HG03025 (cell line): ENCODE results near the gene BHLHE40.
A peak's percentile ranks its signal among the peaks of the same experiment; 100 is the strongest.

Experiments
- ATAC-seq: cut with Tn5 transposase; IDR thresholded peaks from one replicate; pipeline ENCODE4 v1.9.1; 2021; ENCODE audit warnings: mild to moderate bottlenecking, moderate library complexity; ENCODE audit not compliant: unreplicated experiment, low FRiP score

Gene BHLHE40

GRCh38 chr3:4996771-4997291 lies 17.6 kb downstream of the BHLHE40 start:
- ATAC-seq: no peak

DNA sequence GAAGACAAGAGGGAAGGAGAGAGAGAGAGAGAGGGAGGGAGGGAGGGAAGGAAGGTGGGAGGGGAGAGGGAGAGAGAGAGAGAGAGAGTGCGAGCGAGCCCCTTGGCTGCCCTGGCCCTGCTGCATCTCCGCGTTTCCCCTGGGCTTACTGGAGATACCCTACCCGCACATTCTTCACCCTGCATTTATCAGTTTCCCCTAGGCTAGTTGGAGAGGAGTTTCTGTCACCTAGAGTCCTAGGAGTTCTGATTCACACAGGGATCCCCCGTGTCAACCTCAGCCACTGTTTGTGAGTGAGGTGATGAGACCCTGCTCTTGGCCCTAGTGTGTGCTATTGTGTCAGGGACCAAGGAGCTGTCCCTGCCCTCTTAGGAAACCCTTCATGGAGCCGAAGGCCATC lies 18.7 kb downstream of the BHLHE40 start:
- no peak for ATAC-seq

- no peak for ATAC-seq
Measured at GRCh38 chr3:4999531-5000184, 20.4 kb downstream of the BHLHE40 start.

DNA sequence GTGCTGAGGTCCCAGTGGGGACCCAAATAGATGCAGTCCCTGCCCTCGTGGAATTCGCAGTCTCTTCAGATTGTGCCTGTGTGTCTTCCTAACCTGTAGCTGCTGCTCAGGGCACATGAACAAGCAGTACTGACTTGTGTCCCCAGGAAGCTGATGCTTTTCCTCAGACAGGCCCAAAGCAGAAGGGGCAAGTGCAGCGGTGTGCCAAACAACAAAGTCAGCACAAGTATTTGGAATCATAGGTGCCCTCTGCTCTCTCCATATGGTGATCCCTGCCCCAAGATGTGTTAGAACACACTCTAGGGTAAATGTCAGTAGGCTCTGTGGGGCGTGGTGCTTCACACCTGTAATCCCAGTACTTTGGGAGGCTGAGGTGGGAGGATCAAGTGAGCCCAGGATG lies 21.9 kb downstream of the BHLHE40 start:
- no peak for ATAC-seq

DNA sequence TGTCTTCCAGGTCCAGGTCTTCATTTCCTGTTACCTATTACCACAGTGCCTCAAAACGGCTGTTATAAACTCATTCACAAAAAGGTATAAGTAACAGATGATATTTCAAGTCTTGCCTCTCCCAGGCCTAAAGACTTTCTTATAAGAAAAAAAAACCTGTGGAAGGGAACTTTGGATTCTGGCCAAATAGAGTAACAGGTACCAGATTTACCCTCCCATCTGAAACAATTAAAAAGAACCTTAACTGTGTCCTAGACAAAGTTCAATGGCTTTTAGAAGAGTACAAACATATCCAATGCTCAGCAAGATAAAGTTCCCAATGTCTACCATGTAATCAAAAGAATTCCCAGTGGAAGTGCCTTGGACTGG lies 22.6 kb downstream of the BHLHE40 start:
- no peak for ATAC-seq

DNA sequence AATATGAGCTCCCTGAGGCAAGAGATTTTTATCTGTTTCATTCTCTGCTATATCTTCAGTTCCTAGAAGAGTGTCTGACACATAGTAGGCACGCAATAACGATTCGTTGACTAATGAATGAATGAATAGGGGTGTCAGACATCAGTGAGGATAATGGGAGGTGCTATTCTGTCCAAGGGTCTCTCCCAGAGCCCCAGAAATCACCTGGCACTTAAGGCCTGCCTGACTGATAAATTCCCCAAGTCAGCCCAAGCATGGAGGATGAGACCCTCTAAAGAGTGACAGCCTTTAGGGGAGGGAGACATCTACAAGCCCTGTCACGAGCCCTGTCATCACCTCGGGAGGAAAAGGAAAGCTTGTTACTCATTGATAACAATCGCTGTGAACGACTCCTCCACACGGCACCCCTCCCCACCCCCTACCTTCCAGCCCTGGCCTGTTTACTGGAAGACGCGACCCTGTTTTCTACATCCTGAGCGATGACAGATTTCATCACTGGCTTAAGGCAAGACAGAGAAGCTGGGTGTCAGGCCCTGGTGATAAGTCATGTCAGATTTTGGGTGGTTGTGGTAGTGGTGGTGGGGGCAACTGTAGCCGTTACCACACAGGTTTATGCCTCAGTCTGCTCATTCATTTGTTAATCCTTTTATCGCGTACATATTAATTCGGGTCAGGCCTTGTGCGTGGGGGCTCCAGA lies 23.1 kb downstream of the BHLHE40 start:
- no peak for ATAC-seq

GRCh38 chr3:5002871-5003247 lies 23.6 kb downstream of the BHLHE40 start:
- no peak for ATAC-seq

DNA sequence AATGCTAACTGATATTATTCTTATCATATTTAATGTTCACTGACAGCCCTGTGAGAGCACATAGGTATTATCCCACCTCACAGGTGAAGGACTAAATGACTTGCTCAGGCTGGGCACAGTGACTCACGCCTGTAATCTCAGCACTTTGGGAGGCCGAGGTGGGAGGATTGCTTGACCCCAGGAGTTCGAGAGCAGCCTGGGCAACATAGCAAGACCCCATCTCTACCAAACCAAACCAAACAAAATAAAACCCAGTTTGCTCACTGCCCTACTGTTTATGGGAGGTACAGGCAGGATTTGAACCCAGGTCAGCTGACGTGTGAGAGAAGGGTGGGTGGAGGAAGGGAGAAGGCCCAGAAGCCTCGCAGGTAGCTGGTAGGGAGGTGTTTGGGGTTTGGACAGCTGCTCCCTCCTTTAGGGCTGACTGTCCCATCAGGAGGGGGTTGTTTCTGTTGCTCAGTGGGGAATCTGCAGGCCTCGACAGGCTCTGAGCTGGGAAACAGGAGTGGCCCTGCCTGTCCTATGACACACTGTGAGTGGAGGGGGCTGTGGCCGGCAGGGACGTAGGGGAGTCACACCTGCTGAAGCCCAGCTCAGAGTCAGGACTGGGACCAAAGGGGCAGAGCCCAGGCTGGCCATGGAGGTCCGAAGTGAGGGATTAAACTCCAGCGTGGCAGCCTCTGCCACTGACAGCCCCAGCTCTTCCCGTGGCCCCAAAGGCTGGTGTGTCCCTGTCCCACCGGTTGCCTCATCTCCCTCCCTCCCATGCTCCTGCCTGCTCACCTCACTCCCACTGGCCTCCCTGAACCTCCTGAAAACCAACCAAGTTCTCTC lies 25.3 kb downstream of the BHLHE40 start:
- no peak for ATAC-seq

DNA sequence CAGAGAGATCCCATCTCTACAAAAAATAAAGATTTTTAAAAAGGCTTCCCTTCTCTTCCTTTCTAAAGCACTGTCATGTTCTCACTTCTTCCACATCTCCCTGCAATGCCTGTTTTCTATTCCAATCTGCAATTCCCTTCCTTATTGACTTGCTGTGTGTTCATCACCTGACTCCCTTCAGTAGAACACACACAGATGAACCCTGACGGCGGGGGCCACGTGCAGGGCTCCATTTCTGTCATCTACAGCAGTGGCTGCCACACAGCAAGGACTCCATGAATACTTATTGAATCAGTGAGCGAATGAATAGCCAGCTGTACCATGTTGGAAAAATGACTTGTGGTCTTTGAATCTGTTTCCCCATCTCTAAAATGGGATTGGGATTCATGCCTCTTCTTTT lies 26.1 kb downstream of the BHLHE40 start:
- no peak for ATAC-seq

DNA sequence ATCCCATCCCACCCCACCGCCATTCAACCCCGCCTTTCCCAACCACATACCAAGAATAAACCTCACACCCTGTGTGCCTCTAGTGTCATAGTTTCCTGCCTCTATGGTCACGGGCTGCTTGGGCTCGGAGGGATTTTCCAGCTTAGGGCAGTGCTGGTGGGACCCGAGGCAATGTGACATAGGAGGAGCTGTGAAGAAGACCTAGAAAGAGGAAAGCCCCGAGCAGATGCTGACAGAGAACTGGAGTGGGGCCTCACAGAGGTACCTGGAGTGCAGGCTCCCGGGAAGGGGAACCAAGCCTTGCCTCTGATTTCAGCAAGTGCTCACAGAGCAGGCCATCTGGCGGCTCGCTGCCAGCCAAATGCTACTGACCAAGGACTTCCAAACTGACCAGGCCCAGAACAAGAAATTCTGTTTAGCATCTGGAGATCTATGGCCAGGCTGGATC lies 27.5 kb downstream of the BHLHE40 start:
- peak; percentile 40 for ATAC-seq

- no peak for ATAC-seq
Measured at GRCh38 chr3:5007873-5008272, 28.6 kb downstream of the BHLHE40 start.

DNA sequence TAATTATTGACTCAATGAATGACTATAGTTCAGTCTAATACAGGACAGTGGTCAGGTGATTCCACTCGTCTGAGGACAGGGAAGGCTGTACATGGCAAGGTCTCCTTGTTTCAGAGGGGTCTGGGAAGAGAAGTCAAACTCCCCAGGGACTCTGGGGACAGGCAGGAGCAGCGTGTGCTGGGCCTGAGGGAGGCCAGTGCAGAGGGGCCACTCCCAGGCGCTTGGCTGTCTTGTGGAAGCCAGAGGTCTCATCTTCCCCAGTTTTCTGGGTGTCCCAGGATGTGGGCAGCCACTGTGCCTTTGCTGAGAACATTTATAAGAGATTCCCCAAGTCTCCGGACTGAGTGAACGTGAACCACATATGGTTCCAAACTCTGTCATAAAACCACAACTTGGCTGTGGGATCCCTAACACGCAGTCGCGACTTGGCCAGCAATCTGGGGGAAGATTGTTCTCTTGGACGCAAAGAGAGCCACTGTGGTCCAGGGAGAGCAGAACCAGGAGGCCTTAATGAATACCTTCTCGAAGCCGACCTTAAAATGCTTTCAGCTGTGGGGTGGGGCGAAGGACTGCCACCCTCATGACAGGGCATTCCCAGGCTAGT lies 30.4 kb downstream of the BHLHE40 start:
- no peak for ATAC-seq

DNA sequence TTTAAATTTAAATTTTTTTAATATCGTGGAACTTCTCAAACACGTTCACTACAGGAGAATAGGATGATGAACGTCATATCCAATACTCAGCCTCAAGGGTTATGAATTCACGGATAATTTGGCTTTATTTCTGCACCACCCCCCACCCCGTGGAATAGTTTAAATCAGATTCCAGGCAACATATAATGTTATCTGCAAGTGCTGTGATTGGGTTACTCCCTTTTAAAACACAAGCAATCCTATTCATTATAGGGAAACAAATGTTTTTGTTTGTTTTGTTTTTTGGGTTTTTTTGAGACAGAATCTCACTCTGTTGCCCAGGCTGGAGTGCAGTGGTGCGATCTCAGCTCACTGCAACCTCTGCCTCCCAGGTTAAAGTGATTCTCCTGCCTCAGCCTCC lies 30.9 kb downstream of the BHLHE40 start:
- ATAC-seq: no peak

DNA sequence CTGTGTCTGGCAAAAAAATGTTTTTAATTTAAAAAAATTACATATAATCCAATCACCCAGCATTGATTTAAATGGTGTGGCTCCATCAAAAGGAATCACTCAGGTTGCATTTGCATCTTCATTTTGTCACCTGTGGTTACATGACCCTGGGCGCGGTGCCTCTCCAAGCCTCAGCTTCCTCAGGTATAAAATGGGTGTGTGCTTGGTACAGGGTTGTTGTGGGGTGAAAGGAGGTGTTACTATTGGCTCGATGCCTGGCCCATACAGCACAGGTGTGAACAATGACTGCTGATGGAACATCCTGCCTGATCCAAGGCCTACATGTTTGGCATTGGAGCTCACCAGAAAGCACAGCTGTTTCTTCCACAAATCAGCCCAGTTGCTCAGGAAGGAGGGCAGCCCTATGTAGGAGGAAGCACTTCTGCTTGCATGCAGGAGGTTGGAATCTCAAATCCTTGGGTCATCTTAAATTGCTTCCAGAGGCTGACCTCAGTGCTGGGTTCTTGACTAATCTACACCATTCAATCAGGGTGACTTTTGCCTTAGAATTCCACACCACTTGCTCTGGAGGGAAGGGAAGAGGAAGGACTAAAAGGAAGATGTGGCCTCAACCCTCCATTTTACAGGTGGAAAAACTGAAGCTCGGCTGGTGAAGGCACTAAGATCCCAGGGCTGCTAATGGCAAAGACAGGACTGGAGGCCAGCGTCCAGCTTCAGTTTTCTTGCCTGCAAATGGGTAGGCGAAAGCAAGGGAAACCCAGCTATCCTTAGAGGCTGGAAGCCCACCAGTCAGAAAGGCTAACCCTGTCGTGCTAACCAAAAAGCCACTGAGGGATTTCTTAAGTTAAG lies 31.7 kb downstream of the BHLHE40 start:
- ATAC-seq: no peak

GRCh38 chr3:5011555-5012256 lies 32.5 kb downstream of the BHLHE40 start:
- peak; percentile 55 for ATAC-seq

GRCh38 chr3:5012367-5012766 lies 33.1 kb downstream of the BHLHE40 start:
- no peak for ATAC-seq

DNA sequence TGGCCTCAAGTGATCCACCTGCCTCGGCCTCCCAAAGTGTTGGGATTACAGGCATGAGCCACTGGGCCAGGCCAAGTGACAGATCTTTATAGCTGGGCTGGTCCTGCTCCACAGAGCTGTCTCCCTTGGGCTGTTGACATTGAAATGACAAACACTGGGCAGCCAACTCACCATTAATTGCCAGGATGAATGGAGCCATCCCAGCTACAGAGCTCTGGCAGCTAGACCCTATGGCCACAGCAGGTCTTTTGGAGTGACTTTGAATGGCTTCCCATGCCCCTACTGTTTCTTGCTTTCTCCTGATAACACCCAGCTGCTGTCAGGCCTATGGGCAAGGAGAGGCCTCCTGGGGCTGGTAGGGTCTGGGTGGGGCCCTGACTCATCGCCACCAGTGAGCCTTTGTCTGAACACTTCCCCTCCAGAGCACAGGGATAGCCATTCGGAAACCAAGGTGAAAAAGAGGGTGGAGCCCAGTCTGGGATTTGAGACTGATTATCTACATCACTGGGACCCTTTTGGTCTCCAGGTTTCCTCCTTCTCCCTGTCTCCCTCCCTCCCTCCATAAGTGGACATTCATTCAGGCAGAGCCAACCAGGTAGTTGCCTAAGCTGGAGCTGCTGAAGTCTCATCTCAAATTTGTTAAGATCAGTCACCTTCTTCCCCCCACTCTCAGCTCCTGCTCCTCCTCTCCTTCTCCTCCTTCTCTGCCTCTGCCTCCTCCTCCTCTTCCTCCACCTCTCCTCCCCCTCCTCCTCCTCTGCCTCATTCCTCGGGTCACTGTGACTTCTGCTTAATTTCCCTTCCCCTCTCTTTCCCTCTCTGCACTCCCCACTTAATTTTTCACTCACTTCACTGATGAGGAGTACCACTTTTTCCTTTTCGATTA lies 34.0 kb downstream of the BHLHE40 start:
- no peak for ATAC-seq

- no peak for ATAC-seq
Measured at GRCh38 chr3:5014391-5014790, 35.2 kb downstream of the BHLHE40 start.
